ENCODE measurements around the gene HYCC1.
"Not testable (repeated sequence)": the region's sequence is repeated elsewhere in the genome, so short reads cannot be mapped to it uniquely, and the experiment has no call there.

HYCC1 gene

DNA sequence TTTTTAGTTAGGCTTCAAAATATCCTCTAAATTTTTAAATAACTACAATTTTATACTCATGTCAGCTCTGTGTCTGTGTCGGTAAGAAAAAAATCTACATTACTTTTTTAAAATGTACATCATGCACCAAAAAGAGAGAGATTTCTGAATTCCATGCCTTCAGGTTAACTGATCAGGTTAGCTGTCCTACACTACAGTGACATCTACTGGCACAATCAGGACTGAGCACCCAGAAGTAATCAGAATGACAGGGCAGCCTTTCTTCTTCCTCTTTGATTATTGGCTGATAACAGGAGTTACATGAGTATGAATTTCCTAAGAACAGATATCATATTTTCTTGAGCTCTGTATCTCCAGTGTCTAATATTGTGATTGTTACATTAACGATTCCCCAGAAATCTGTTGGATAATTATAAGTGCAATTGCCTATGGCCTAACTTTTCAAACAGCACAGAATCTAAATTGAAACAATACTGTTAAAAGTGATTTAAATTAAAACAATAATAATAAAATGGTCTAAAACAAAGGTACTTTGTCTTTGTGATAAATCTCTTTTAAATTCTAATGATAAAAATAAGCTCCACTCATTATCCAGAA, 41.8 kb upstream of the HYCC1 start:
- Histone ChIP-seq H3K27me3 (ENCODE audit: control insufficient read depth, insufficient read depth, low read length) (no peaks in the 10 kb centered on the region), H2AFZ (no peak overlapping the region), H3K9ac (no peak overlapping the region), H3K9me3 (ENCODE audit: control insufficient read depth, low read length) (no peaks in the 10 kb centered on the region), H3K4me2 (ENCODE audit: low read length) (no peak overlapping the region), H3K79me2 (no peaks in the 10 kb centered on the region), H3K4me3 (ENCODE audit: low read depth, low read length) (no peak overlapping the region), H3K4me1 (no peaks in the 10 kb centered on the region), H3K36me3 (ENCODE audit: control insufficient read depth, insufficient read depth, low read length) (no peaks in the 10 kb centered on the region), H3K27ac (no peak overlapping the region)
- TF ChIP-seq, protein P1, sequence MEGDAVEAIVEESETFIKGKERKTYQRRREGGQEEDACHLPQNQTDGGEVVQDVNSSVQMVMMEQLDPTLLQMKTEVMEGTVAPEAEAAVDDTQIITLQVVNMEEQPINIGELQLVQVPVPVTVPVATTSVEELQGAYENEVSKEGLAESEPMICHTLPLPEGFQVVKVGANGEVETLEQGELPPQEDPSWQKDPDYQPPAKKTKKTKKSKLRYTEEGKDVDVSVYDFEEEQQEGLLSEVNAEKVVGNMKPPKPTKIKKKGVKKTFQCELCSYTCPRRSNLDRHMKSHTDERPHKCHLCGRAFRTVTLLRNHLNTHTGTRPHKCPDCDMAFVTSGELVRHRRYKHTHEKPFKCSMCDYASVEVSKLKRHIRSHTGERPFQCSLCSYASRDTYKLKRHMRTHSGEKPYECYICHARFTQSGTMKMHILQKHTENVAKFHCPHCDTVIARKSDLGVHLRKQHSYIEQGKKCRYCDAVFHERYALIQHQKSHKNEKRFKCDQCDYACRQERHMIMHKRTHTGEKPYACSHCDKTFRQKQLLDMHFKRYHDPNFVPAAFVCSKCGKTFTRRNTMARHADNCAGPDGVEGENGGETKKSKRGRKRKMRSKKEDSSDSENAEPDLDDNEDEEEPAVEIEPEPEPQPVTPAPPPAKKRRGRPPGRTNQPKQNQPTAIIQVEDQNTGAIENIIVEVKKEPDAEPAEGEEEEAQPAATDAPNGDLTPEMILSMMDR (IDR thresholded peaks at IDR 0.05) = peak; percentile 91

DNA sequence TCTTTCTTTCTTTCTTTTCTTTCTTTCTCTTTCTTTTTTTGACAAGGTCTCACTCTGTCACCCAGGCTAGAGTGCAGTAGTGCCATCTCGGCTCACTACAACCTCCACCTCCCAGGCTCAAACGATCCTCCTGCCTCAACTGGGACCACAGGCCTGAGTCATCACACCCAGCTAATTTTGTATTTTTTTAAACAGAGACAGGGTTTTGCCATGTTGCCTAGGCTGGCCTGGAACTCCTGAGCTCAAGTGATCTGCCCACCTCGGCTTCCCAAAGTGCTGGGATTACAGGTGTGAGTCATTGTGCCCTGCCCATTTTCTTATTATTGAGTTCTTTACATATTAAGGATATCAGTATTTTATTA, 37.2 kb upstream of the HYCC1 start:
- H3K4me3 ChIP-seq (ENCODE audit: low read depth, low read length); H3K27ac ChIP-seq; H3K36me3 ChIP-seq (ENCODE audit: control insufficient read depth, insufficient read depth, low read length); H3K9ac ChIP-seq; H3K27me3 ChIP-seq (ENCODE audit: control insufficient read depth, insufficient read depth, low read length); H3K4me1 ChIP-seq; H2AFZ ChIP-seq; H3K79me2 ChIP-seq; H3K4me2 ChIP-seq (ENCODE audit: low read length); H3K9me3 ChIP-seq (ENCODE audit: control insufficient read depth, low read length): not testable (repeated sequence)

DNA sequence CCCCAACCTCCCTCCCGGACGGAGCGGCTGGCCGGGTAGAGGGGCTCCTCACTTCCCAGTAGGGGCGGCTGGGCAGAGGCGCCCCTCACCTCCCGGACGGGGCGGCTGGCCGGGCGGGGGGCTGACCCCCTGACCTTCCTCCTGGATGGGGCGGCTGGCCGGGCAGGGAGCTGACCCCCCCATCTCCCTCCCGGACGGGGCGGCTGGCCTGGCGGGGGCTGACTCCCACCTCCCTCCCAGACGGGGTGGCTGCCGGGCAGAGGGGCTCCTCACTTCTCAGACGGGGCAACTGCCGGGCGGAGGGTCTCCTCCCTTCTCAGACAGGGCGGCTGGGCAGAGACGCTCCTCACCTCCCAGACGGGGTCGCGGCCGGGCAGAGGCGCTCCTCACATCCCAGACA, 32.4 kb upstream of the HYCC1 start:
- not testable (repeated sequence) for H3K27ac ChIP-seq; H3K27me3 ChIP-seq (ENCODE audit: control insufficient read depth, insufficient read depth, low read length); H3K4me1 ChIP-seq; H3K79me2 ChIP-seq; H3K9ac ChIP-seq; H3K9me3 ChIP-seq (ENCODE audit: control insufficient read depth, low read length); H3K36me3 ChIP-seq (ENCODE audit: control insufficient read depth, insufficient read depth, low read length); H3K4me3 ChIP-seq (ENCODE audit: low read depth, low read length); H3K4me2 ChIP-seq (ENCODE audit: low read length); H2AFZ ChIP-seq

DNA sequence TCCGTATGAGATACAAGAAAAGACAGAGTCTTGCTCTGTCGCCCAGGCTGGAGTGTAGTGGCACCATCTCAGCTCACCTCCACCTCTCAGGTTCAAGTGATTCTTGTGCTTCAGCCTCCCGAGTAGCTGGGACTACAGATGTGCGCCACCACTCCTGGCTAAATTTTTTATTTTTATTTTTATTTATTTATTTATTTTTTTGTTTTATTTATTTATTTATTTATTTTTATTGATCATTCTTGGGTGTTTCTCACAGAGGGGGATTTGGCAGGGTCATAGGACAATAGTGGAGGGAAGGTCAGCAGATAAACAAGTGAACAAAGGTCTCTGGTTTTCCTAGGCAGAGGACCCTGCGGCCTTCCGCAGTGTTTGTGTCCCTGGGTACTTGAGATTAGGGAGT, 31.2 kb upstream of the HYCC1 start:
- not testable (repeated sequence) for H3K27me3 ChIP-seq (ENCODE audit: control insufficient read depth, insufficient read depth, low read length); H3K79me2 ChIP-seq; H3K4me2 ChIP-seq (ENCODE audit: low read length); H3K9me3 ChIP-seq (ENCODE audit: control insufficient read depth, low read length); H3K27ac ChIP-seq; H3K36me3 ChIP-seq (ENCODE audit: control insufficient read depth, insufficient read depth, low read length); H3K4me3 ChIP-seq (ENCODE audit: low read depth, low read length); H3K4me1 ChIP-seq; H2AFZ ChIP-seq; H3K9ac ChIP-seq

DNA sequence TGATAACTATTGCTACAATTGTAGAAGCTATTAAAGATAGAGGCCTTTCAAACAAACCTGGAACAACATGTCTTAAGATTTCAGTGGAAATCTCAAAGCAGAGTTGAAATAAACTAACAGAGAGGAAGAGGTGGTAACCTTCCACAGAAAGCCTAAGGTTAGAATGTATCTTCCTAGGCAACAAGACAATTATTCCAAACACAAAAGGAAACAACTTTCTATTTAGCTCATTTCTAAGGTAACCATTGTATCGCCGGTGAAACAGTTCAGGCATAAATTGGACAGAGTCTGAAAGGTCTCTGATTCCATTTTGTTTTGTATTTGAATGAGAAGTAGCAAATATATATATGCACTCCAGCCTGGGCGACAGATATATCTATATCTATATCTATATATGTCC, 30.7 kb upstream of the HYCC1 start:
- TF ChIP-seq, protein P1 (IDR thresholded peaks at IDR 0.05) = no peak
- H3K9me3 ChIP-seq (ENCODE audit: control insufficient read depth, low read length) = no peaks in the 10 kb centered on the region
- no peak overlapping the region for H2AFZ ChIP-seq
- H3K9ac ChIP-seq = no peak overlapping the region
- H3K27ac ChIP-seq = no peak overlapping the region
- no peaks in the 10 kb centered on the region for H3K27me3 ChIP-seq (ENCODE audit: control insufficient read depth, insufficient read depth, low read length)
- no peaks in the 10 kb centered on the region for H3K79me2 ChIP-seq
- H3K4me3 ChIP-seq (ENCODE audit: low read depth, low read length) = no peak overlapping the region
- no peak overlapping the region for H3K4me2 ChIP-seq (ENCODE audit: low read length)
- H3K4me1 ChIP-seq = no peaks in the 10 kb centered on the region
- H3K36me3 ChIP-seq (ENCODE audit: control insufficient read depth, insufficient read depth, low read length) = no peaks in the 10 kb centered on the region

DNA sequence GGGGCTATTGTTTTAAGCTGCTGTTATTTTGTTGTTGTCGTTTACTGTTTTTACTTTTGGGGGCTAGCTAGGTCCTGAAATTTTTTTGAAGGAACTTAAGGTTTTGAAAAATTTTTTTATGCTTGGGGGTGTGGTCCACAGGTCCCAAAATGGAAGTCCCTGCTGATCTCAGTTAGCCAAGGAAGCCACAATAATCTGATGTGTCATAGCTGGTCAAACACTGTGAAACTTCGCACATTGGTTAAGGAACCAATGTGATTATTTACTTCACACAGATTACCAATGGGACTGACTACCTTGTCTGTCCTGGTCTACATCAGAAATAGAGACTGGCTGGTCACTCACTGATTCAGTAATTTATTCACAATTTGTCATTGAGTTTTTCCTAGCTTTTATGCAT, 29.5 kb upstream of the HYCC1 start:
- Histone ChIP-seq H2AFZ (no peak overlapping the region), H3K9ac (no peak overlapping the region), H3K27ac (no peak overlapping the region), H3K4me3 (ENCODE audit: low read depth, low read length) (no peak overlapping the region), H3K4me1 (no peaks in the 10 kb centered on the region), H3K4me2 (ENCODE audit: low read length) (no peak overlapping the region), H3K9me3 (ENCODE audit: control insufficient read depth, low read length) (no peaks in the 10 kb centered on the region), H3K79me2 (no peaks in the 10 kb centered on the region), H3K36me3 (ENCODE audit: control insufficient read depth, insufficient read depth, low read length) (no peaks in the 10 kb centered on the region), H3K27me3 (ENCODE audit: control insufficient read depth, insufficient read depth, low read length) (no peaks in the 10 kb centered on the region)
- TF ChIP-seq, protein P1 (IDR thresholded peaks at IDR 0.05) = no peak

DNA sequence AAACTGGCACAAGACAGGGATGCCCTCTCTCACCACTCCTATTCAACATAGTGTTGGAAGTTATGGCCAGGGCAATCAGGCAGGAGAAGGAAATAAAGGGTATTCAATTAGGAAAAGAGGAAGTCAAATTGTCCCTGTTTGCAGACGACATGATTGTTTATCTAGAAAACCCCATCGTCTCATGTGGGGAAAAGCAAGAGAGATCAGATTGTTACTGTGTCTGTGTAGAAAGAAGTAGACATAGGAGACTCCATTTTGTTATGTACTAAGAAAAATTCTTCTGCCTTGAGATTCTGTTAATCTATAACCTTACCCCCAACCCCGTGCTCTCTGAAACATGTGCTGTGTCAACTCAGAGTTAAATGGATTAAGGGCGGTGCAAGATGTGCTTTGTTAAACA, 25.7 kb upstream of the HYCC1 start:
- not testable (repeated sequence) for H3K4me3 ChIP-seq (ENCODE audit: low read depth, low read length); H3K4me1 ChIP-seq; H3K9ac ChIP-seq; H3K4me2 ChIP-seq (ENCODE audit: low read length); H2AFZ ChIP-seq; H3K79me2 ChIP-seq; H3K27ac ChIP-seq; H3K36me3 ChIP-seq (ENCODE audit: control insufficient read depth, insufficient read depth, low read length); H3K27me3 ChIP-seq (ENCODE audit: control insufficient read depth, insufficient read depth, low read length); H3K9me3 ChIP-seq (ENCODE audit: control insufficient read depth, low read length)

DNA sequence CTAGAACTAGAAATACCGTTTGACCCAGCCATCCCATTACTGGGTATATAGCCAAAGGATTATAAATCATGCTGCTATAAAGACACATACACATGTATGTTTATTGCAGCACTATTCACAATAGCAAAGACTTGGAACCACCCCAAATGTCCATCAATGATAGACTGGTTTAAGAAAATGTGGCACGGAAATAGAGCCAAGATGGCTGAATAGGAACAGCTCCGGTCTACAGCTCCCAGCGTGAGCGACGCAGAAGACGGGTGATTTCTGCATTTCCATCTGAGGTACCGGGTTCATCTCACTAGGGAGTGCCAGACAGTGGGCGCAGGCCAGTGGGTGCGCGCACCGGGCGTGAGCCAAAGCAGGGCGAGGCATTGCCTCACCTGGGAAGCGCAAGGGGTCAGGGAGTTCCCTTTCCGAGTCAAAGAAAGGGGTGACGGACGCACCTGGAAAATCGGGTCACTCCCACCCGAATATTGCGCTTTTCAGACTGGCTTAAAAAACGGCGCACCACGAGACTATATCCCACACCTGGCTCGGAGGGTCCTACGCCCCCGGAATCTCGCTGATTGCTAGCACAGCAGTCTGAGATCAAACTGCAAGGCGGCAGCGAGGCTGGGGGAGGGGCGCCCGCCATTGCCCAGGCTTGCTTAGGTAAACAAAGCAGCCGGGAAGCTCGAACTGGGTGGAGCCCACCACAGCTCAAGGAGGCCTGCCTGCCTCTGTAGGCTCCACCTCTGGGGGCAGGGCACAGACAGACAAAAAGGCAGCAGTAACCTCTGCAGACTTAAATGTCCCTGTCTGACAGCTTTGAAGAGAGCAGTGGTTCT, 21.8 kb upstream of the HYCC1 start:
- not testable (repeated sequence) for H3K79me2 ChIP-seq; H3K4me3 ChIP-seq (ENCODE audit: low read depth, low read length); H3K27ac ChIP-seq; H3K9me3 ChIP-seq (ENCODE audit: control insufficient read depth, low read length); H3K9ac ChIP-seq; H3K27me3 ChIP-seq (ENCODE audit: control insufficient read depth, insufficient read depth, low read length); H3K36me3 ChIP-seq (ENCODE audit: control insufficient read depth, insufficient read depth, low read length); H3K4me1 ChIP-seq; H3K4me2 ChIP-seq (ENCODE audit: low read length); H2AFZ ChIP-seq
